Mesendoderm (in vitro differentiated cells): ENCODE data around the gene BLID.

Experiments
- DNase-seq: peaks from one replicate; pipeline ENCODE4 v3.0.0; 2013
- H2AK5ac ChIP-seq: 2 replicates; pipeline ENCODE4 v1.6.1; 2013; ENCODE audit warnings: low read length, inconsistent platforms
- H2BK120ac ChIP-seq: 2 replicates; pipeline ENCODE4 v1.6.1; 2013; ENCODE audit warnings: low read depth, mild to moderate bottlenecking, low read length, moderate library complexity, mixed read lengths
- H2BK15ac ChIP-seq: replicated peaks from 2 replicates; pipeline ENCODE4 v1.6.1; 2013; ENCODE audit warnings: low read depth, mild to moderate bottlenecking, moderate library complexity
- H2BK5ac ChIP-seq: 2 replicates; pipeline ENCODE4 v1.6.1; 2013; ENCODE audit warnings: low read length, inconsistent platforms
- H3K18ac ChIP-seq: 2 replicates; pipeline ENCODE4 v1.6.1; 2013; ENCODE audit warnings: mild to moderate bottlenecking, low read length, mixed read lengths
- H3K23ac ChIP-seq: one replicate; pipeline ENCODE4 v1.6.1; 2013; ENCODE audit warnings: low read length
- H3K27ac ChIP-seq: 2 replicates; pipeline ENCODE4 v1.5.1; 2013; ENCODE audit warnings: low read depth, mild to moderate bottlenecking, inconsistent platforms, low read length, moderate library complexity
- H3K27me3 ChIP-seq: 2 replicates; pipeline ENCODE4 v1.6.1; 2013; ENCODE audit warnings: low read length, control low read depth, mild to moderate bottlenecking, inconsistent platforms; ENCODE audit not compliant: insufficient read depth, poor library complexity
- H3K36me3 ChIP-seq: 2 replicates; pipeline ENCODE4 v1.6.1; 2013; ENCODE audit warnings: low read length, inconsistent platforms; ENCODE audit not compliant: control insufficient read depth, insufficient read depth
- H3K4ac ChIP-seq: one replicate; pipeline ENCODE4 v1.6.1; 2013; ENCODE audit warnings: low read depth, mild to moderate bottlenecking, low read length, moderate library complexity
- H3K4me1 ChIP-seq: 2 replicates; pipeline ENCODE4 v1.6.1; 2013; ENCODE audit warnings: low read depth, low read length, inconsistent platforms; ENCODE audit not compliant: control insufficient read depth
- H3K4me2 ChIP-seq: 2 replicates; pipeline ENCODE4 v1.6.1; 2013; ENCODE audit warnings: low read length
- H3K4me3 ChIP-seq: 2 replicates; pipeline ENCODE4 v1.5.1; 2013; ENCODE audit warnings: mild to moderate bottlenecking, low read length
- H3K56ac ChIP-seq: one replicate; pipeline ENCODE4 v1.6.1; 2013; ENCODE audit warnings: low read length
- H3K79me1 ChIP-seq: 2 replicates; pipeline ENCODE4 v1.6.1; 2013; ENCODE audit warnings: low read length, inconsistent platforms
- H3K79me2 ChIP-seq: 2 replicates; pipeline ENCODE4 v1.6.1; 2013; ENCODE audit warnings: mild to moderate bottlenecking, low read length; ENCODE audit not compliant: control insufficient read depth, insufficient read depth
- H3K9ac ChIP-seq: 2 replicates; pipeline ENCODE4 v1.6.1; 2013; ENCODE audit warnings: low read length, inconsistent platforms
- H4K5ac ChIP-seq: one replicate; pipeline ENCODE4 v1.6.1; 2013; ENCODE audit warnings: low read length
- H4K8ac ChIP-seq: one replicate; pipeline ENCODE4 v1.6.1; 2013; ENCODE audit warnings: low read depth, mild to moderate bottlenecking, control low read depth, low read length, moderate library complexity
- WGBS: extraction: QIAGEN DNeasy Blood & Tissue Kit; methylation state at CpG from one replicate; pipeline ENCODE4 v1.1.7; 2013; ENCODE audit warnings: low lambda C conversion rate, missing lambda C conversion rate; ENCODE audit not compliant: insufficient coverage; ENCODE audit errors: extremely low coverage; 5-methylcytosine and 5-hydroxymethylcytosine counted together

BLID gene

DNA sequence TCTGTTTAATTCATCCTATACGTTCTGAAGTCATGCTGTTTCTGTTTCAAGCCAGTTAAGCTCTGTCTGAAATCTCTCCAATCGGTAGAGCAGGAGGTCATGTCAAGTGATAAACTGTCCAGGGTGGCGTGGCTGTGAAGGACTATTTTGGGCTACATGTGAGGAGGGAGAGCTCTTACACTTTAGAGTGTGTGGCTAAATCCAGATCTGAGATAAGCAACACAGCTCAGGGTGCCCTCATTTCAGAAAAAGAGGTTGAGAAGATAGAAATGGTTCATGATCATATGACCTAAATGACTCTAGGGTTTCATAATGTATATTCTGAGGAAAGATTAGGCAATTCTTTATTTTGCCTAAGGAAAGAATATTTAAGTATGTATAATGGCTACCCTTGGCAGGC is 8.4 kb downstream of the BLID start:
- Histone ChIP-seq H3K36me3 (no peaks in the 10 kb centered on the region), H3K79me2 (no peaks in the 10 kb centered on the region), H3K4me3 (no peak overlapping the region), H2AK5ac (no peak overlapping the region), H3K18ac (no peak overlapping the region), H3K27me3 (no peaks in the 10 kb centered on the region), H3K4ac (no peak overlapping the region), H3K4me2 (no peak overlapping the region), H3K27ac (no peak overlapping the region), H3K23ac (no peak overlapping the region), H3K56ac (no peak overlapping the region), H2BK5ac (no peak overlapping the region), H4K5ac (no peak overlapping the region), H3K79me1 (no peaks in the 10 kb centered on the region), H2BK15ac (no peak overlapping the region), H3K9ac (no peak overlapping the region), H2BK120ac (no peak overlapping the region), H3K4me1 (no peaks in the 10 kb centered on the region), H4K8ac (no peak overlapping the region)
- no peak for DNase-seq
- no CpG with 5 or more reads among the region's 3 CpGs for WGBS

GRCh38 chr11:122107045-122107444 is 9.0 kb downstream of the BLID start:
- Histone ChIP-seq H3K4me3 (no peak overlapping the region), H3K56ac (no peak overlapping the region), H3K4me2 (no peak overlapping the region), H3K79me1 (no peaks in the 10 kb centered on the region), H3K79me2 (no peaks in the 10 kb centered on the region), H3K4ac (no peak overlapping the region), H2BK15ac (no peak overlapping the region), H3K23ac (no peak overlapping the region), H3K18ac (no peak overlapping the region), H4K8ac (no peak overlapping the region), H2BK120ac (no peak overlapping the region), H2AK5ac (no peak overlapping the region), H3K27me3 (no peaks in the 10 kb centered on the region), H3K4me1 (no peaks in the 10 kb centered on the region), H2BK5ac (no peak overlapping the region), H3K36me3 (no peaks in the 10 kb centered on the region), H4K5ac (no peak overlapping the region), H3K27ac (no peak overlapping the region), H3K9ac (no peak overlapping the region)
- no peak for DNase-seq
- WGBS: no CpG with 5 or more reads among the region's 3 CpGs

- DNase-seq: no peak
- no peak overlapping the region for H3K27ac ChIP-seq
- H2BK5ac ChIP-seq: no peak overlapping the region
- H2BK15ac ChIP-seq: no peak overlapping the region
- H3K79me1 ChIP-seq: no peaks in the 10 kb centered on the region
- H3K9ac ChIP-seq: no peak overlapping the region
- H3K4ac ChIP-seq: no peak overlapping the region
- H2BK120ac ChIP-seq: no peak overlapping the region
- H3K56ac ChIP-seq: no peak overlapping the region
- no CpG with 5 or more reads among the region's 8 CpGs for WGBS
- no peak overlapping the region for H3K4me2 ChIP-seq
- H4K5ac ChIP-seq: no peak overlapping the region
- H3K23ac ChIP-seq: no peak overlapping the region
- no peak overlapping the region for H2AK5ac ChIP-seq
- H3K79me2 ChIP-seq: no peaks in the 10 kb centered on the region
- H3K4me1 ChIP-seq: no peaks in the 10 kb centered on the region
- H3K4me3 ChIP-seq: no peak overlapping the region
- peaks cover under 1% of the 10 kb centered on the region for H3K27me3 ChIP-seq
- H4K8ac ChIP-seq: no peak overlapping the region
- no peaks in the 10 kb centered on the region for H3K36me3 ChIP-seq
- H3K18ac ChIP-seq: no peak overlapping the region
Measured at GRCh38 chr11:122105044-122105758, 10.8 kb downstream of the BLID start.

- no peaks in the 10 kb centered on the region for H3K36me3 ChIP-seq
- H3K4ac ChIP-seq: no peak overlapping the region
- no peak overlapping the region for H3K23ac ChIP-seq
- no peaks in the 10 kb centered on the region for H3K4me1 ChIP-seq
- H3K18ac ChIP-seq: no peak overlapping the region
- DNase-seq: no peak
- H4K8ac ChIP-seq: no peak overlapping the region
- no peak overlapping the region for H3K4me3 ChIP-seq
- no CpG with 5 or more reads among the region's 1 CpG for WGBS
- no peak overlapping the region for H2BK120ac ChIP-seq
- H3K4me2 ChIP-seq: no peak overlapping the region
- H3K27me3 ChIP-seq: peaks cover 6% of the 10 kb centered on the region
- H3K56ac ChIP-seq: no peak overlapping the region
- H3K9ac ChIP-seq: no peak overlapping the region
- H2AK5ac ChIP-seq: no peak overlapping the region
- no peaks in the 10 kb centered on the region for H3K79me2 ChIP-seq
- H3K27ac ChIP-seq: no peak overlapping the region
- no peaks in the 10 kb centered on the region for H3K79me1 ChIP-seq
- H4K5ac ChIP-seq: no peak overlapping the region
- H2BK15ac ChIP-seq: no peak overlapping the region
- H2BK5ac ChIP-seq: no peak overlapping the region
Measured at GRCh38 chr11:122104341-122104740, 11.7 kb downstream of the BLID start.

DNA sequence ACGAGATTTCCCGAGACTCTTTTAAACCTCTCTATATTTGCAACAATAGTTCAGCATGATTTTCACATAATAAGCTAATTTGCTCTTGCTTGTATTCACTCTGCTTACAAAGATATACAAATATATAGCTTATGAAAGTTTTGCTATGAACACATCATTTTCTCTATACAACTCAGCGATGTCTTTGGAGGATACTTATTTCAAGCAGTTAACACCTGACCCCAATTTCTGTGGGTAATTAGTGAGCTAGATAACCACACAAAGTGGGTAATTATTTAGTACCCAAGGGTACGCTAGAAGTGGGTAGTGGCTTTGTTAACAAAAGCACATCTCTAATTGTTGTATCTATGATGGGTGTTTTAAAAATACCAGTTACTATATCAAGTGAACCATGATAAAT is 12.3 kb downstream of the BLID start:
- Histone ChIP-seq H3K4me3 (no peak overlapping the region), H3K56ac (no peak overlapping the region), H3K23ac (no peak overlapping the region), H3K18ac (no peak overlapping the region), H3K4me2 (no peak overlapping the region), H2BK5ac (no peak overlapping the region), H3K79me2 (no peaks in the 10 kb centered on the region), H3K9ac (no peak overlapping the region), H3K27ac (no peak overlapping the region), H3K4me1 (no peaks in the 10 kb centered on the region), H2AK5ac (no peak overlapping the region), H3K4ac (no peak overlapping the region), H3K36me3 (no peaks in the 10 kb centered on the region), H3K27me3 (peaks cover 6% of the 10 kb centered on the region), H3K79me1 (no peaks in the 10 kb centered on the region), H2BK120ac (no peak overlapping the region), H4K5ac (no peak overlapping the region), H4K8ac (no peak overlapping the region), H2BK15ac (no peak overlapping the region)
- DNase-seq: no peak
- WGBS: no CpG with 5 or more reads among the region's 4 CpGs

DNA sequence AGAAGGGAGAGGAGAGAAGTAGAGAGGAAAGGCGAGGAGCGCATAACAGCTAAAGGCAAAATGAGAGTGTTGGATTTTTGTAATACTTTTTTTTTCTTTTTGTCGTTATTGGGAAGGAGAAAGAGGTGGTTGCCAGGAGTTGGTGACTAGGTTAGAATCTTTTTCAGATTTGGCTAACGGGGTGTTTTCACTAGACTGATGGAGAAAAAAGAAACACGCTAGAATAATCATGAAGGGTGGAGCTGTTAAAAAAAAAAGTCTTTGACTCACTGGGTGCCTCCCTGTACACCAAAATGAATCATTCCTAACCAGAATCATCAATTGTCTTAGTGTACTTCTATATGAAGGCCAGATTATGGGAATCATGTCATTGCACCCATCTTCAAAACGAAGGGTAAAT is 12.7 kb downstream of the BLID start:
- Histone ChIP-seq H3K4me2 (no peak overlapping the region), H3K79me1 (no peaks in the 10 kb centered on the region), H2BK120ac (no peak overlapping the region), H3K56ac (no peak overlapping the region), H3K18ac (no peak overlapping the region), H3K27me3 (peaks cover 6% of the 10 kb centered on the region), H3K4me3 (no peak overlapping the region), H3K27ac (no peak overlapping the region), H4K8ac (no peak overlapping the region), H3K23ac (no peak overlapping the region), H2BK15ac (no peak overlapping the region), H4K5ac (no peak overlapping the region), H3K36me3 (no peaks in the 10 kb centered on the region), H2BK5ac (no peak overlapping the region), H3K79me2 (no peaks in the 10 kb centered on the region), H3K4me1 (no peaks in the 10 kb centered on the region), H3K4ac (no peak overlapping the region), H3K9ac (no peak overlapping the region), H2AK5ac (no peak overlapping the region)
- no peak for DNase-seq
- WGBS: no CpG with 5 or more reads among the region's 6 CpGs
